ENCODE data around the gene AGMO.

DNA sequence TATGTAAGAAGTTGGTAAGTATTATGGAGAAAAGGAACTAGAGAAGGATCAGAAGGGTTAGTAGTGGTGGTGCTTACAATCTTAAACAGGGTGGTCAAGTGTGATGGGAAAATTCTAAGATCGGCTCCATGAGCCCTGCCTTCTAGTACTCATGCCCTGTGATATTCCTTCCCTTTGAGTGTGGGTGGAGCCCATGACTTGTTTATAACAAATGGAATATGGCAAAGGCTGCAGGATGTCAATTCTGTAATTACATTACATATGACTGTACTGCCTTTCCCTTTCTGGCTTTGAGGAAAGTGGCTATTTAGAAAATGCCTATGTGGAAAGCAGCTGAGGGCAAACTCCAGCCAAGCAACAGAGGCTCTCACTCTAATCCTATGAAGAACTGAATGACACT is 309.6 kb downstream of the AGMO start:
- TF ChIP-seq EZH2phosphoT487 (conservative IDR thresholded peaks at IDR 0.05; ENCODE audit: low read length) (no peak), CTCF (IDR thresholded peaks at IDR 0.05; ENCODE audit: insufficient read depth, low read length, poor library complexity, severe bottlenecking) (no peak)

All from SU-DHL-6 (cell line).